ENCODE results near the gene CSAD. TPM values are rescaled to one million over a fixed set of nuclear protein-coding genes. Genes with fewer than 3 reads are reported as not detected.

CSAD gene, protein sequence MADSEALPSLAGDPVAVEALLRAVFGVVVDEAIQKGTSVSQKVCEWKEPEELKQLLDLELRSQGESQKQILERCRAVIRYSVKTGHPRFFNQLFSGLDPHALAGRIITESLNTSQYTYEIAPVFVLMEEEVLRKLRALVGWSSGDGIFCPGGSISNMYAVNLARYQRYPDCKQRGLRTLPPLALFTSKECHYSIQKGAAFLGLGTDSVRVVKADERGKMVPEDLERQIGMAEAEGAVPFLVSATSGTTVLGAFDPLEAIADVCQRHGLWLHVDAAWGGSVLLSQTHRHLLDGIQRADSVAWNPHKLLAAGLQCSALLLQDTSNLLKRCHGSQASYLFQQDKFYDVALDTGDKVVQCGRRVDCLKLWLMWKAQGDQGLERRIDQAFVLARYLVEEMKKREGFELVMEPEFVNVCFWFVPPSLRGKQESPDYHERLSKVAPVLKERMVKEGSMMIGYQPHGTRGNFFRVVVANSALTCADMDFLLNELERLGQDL
- total RNA-seq, result 10 to 100 TPM; 15.8 to 18.7 TPM
- polyA plus RNA-seq, result 0.70 TPM

DNA sequence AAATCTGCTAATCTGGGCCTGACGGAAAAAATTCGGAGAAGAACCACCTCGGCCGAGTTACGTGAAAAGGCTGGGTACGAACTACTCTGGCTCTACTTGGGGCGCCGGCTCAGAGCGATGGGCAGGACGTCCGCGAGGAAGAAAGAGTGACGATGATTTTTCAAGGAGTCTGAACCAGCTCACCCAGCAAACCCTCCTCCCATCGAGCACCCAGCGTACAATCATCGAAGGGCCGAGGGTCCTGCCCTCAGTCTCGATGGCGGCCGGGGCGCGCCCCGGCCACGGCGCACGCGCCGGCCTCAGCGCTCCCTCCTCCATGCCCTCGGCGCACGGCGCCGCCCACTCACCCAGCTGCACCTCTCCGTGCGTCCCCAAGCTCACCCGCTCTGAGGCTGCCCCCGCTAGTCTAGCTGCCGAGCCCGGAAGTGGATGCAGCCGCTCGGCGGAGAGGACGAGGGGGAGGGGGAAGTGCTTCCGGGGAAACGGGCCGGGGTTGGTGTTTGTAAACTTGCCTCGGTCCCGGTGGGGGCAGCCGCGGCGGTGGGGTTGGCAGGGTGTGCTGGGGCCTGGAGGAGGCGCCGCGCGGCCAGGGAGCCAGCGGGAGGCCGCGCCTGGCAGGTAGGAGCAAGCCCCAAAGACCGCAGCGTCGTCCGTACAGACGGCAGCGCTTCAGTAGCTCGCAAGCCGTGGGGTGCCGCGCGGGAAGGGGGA, at the start of gene CSAD, which contains the start of gene ZNF740:
CSAD (minus strand) TSS at position 706 of the 711 bp plus-strand sequence. CDS start 7,455 bp downstream, outside the sequence.
ZNF740 (plus strand) TSS at position 503 of the 711 bp plus-strand sequence. CDS start 1,262 bp downstream, outside the sequence.
- no peaks in the 10 kb centered on the region for H3K27me3 ChIP-seq (ENCODE audit: insufficient read depth, low read length, poor library complexity, severe bottlenecking)
- ChIA-PET POLR2A (interaction anchor here (0.6 to 4.1 kb wide), 18 partner anchors 9 to 320 kb away, joined by 3 to 20 read pairs (median 7); partner anchors contain the start of genes ESPL1, ITGB7, MYG1 and PFDN5), CTCF (interaction anchor here (0.7 to 3.7 kb wide), 25 partner anchors 8 to 165 kb away, joined by 3 to 30 read pairs (median 6); partner anchors contain the start of genes AAAS, ESPL1 and ITGB7)
- peak within 1 kb of the TSS; percentile 79 for H3K4me3 ChIP-seq (ENCODE audit: low read length)
- DNase-seq, result peak; percentile 96 to 99 (median 97)
- Mint-ChIP-seq H3K9me3 (no peaks in the 10 kb centered on the region), H3K4me3 (peak within 1 kb of the TSS; percentile 89 to 97 (median 93)), H3K36me3 (peaks cover 0 to 47% (median 9%) of the 10 kb centered on the region in 3 donors), H3K4me1 (peaks cover 51 to 56% (median 54%) of the 10 kb centered on the region in 3 donors), H3K27me3 (no peaks in the 10 kb centered on the region), H3K27ac (peak within 1 kb of the TSS; percentile 88 to 99 (median 96))
- peak within 1 kb of the TSS; percentile 86 for H3K27ac ChIP-seq (ENCODE audit: low read depth, low read length)
- no peaks in the 10 kb centered on the region for H3K9me3 ChIP-seq (ENCODE audit: low read length)
- H3K36me3 ChIP-seq (ENCODE audit: insufficient read depth, low read length), result peaks cover 17% of the 10 kb centered on the region
- peaks cover 45% of the 10 kb centered on the region for H3K4me1 ChIP-seq (ENCODE audit: insufficient read depth, low read length)

DNA sequence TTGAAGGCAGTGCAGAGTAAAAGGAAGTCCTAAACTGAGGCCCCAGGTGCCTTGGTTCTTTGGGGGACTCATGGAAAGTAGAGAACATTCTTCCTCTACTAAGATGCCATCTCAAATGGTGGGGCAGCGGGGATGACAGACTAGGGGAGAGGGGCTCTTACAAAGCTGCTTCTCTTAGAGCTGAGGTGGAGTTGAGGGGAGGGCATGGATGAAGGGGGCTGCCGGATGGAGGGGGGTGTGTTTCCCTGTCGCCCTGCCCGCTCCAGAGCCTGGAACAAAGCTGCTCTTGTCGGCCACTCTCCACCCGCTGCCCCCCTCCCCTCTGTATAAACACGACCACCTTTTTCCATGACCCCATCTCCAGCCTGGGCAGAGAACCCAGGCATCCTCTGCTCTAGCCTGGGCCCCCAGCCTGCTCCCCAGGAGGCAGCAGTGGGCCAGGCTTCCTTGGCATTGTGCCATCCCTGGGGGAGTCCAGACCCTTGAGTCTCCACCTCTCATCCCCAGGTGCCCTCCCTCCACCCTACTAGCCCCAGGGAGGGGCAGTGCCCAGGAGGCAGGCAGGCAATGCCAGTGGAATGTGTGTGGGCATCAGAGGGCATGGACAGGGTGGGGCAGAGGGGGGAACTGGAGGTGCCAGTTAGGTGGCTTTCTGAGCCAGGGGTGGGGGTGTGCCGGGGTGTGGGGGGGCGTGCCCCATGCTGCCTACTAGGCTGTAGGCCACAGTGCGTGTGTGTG, 49.6 kb upstream of the CSAD start:
- no peak for DNase-seq
- Mint-ChIP-seq H3K9me3 (no peaks in the 10 kb centered on the region), H3K36me3 (peaks cover 0 to 4% (median 4%) of the 10 kb centered on the region in 3 donors), H3K27ac (peak overlapping the region; percentile 43 to 95 (median 88)), H3K27me3 (peaks cover 0 to 1% of the 10 kb centered on the region in 2 donors), H3K4me1 (peaks cover 51 to 80% (median 52%) of the 10 kb centered on the region in 3 donors), H3K4me3 (peak overlapping the region; percentile 23 to 91 (median 65))
- H3K27ac ChIP-seq (ENCODE audit: low read depth, low read length), result no peak overlapping the region
- H3K9me3 ChIP-seq (ENCODE audit: low read length), result no peaks in the 10 kb centered on the region
- H3K36me3 ChIP-seq (ENCODE audit: insufficient read depth, low read length), result no peaks in the 10 kb centered on the region
- ChIA-PET POLR2A (no interaction called here), CTCF (interaction anchor here (1.6 to 4.5 kb wide), 3 partner anchors 10 to 57 kb away, joined by 3 to 23 read pairs (median 7); no protein-coding TSS in a partner anchor)
- H3K4me3 ChIP-seq (ENCODE audit: low read length), result no peak overlapping the region
- H3K4me1 ChIP-seq (ENCODE audit: insufficient read depth, low read length), result peaks cover 46% of the 10 kb centered on the region
- H3K27me3 ChIP-seq (ENCODE audit: insufficient read depth, low read length, poor library complexity, severe bottlenecking), result no peaks in the 10 kb centered on the region

DNA sequence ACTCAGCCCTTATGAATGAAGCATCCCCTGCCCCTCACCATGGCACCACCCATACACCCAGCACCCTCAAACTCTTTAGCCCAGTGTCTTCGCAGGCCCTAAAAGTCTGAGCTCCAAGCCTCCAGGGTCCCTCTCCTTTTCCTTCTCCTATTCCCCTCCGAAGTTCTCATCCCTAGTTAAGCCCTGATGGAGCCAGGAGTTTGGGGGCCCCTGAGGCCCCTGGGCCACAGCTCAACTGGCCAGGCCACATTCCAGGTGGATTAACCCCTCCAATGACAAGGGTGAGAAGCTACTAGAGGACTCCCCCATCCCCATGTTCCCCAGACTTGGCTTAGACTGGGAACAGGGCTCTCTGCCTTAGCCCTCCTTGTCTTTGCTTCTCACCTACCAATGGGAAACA, 48.7 kb upstream of the CSAD start:
- Mint-ChIP-seq H3K27me3 (peaks cover 0 to 1% of the 10 kb centered on the region in 2 donors), H3K4me3 (peak overlapping the region in 5 of 7 donors; percentile 23 to 69 (median 65)), H3K9me3 (no peaks in the 10 kb centered on the region), H3K27ac (peak overlapping the region; percentile 12 to 94 (median 82)), H3K4me1 (peaks cover 51 to 80% (median 56%) of the 10 kb centered on the region in 3 donors), H3K36me3 (peaks cover 0 to 4% (median 4%) of the 10 kb centered on the region in 3 donors)
- no peaks in the 10 kb centered on the region for H3K9me3 ChIP-seq (ENCODE audit: low read length)
- CTCF ChIA-PET, result interaction anchor here (2.3 to 4.5 kb wide), 2 partner anchors 9 to 17 kb away, joined by 7 to 23 read pairs; no protein-coding TSS in a partner anchor
- H3K36me3 ChIP-seq (ENCODE audit: insufficient read depth, low read length), result no peaks in the 10 kb centered on the region
- DNase-seq, result no peak
- H3K27ac ChIP-seq (ENCODE audit: low read depth, low read length), result no peak overlapping the region
- H3K27me3 ChIP-seq (ENCODE audit: insufficient read depth, low read length, poor library complexity, severe bottlenecking), result no peaks in the 10 kb centered on the region
- POLR2A ChIA-PET, result no interaction called here
- H3K4me1 ChIP-seq (ENCODE audit: insufficient read depth, low read length), result peaks cover 46% of the 10 kb centered on the region
- no peak overlapping the region for H3K4me3 ChIP-seq (ENCODE audit: low read length)

- Histone ChIP-seq H3K27me3 (ENCODE audit: insufficient read depth, low read length, poor library complexity, severe bottlenecking) (no peaks in the 10 kb centered on the region), H3K27ac (ENCODE audit: low read depth, low read length) (no peak overlapping the region), H3K9me3 (ENCODE audit: low read length) (no peaks in the 10 kb centered on the region), H3K36me3 (ENCODE audit: insufficient read depth, low read length) (no peaks in the 10 kb centered on the region), H3K4me3 (ENCODE audit: low read length) (no peak overlapping the region), H3K4me1 (ENCODE audit: insufficient read depth, low read length) (peaks cover 46% of the 10 kb centered on the region)
- Mint-ChIP-seq H3K4me3 (peak overlapping the region in 1 of 7 donors; percentile 45), H3K9me3 (no peaks in the 10 kb centered on the region), H3K4me1 (peaks cover 55 to 80% (median 59%) of the 10 kb centered on the region in 3 donors), H3K36me3 (peaks cover 0 to 4% (median 4%) of the 10 kb centered on the region in 3 donors), H3K27ac (peak overlapping the region in 7 of 8 donors; percentile 23 to 85 (median 65)), H3K27me3 (no peaks in the 10 kb centered on the region)
- no peak for DNase-seq
- ChIA-PET CTCF (interaction anchor here (1.3 to 4.5 kb wide), 3 partner anchors 8 to 26 kb away, joined by 3 to 23 read pairs (median 7); no protein-coding TSS in a partner anchor), POLR2A (no interaction called here)
These were observed 47.1 kb upstream of the CSAD start for GRCh38 chr12:53227836-53228235.

DNA sequence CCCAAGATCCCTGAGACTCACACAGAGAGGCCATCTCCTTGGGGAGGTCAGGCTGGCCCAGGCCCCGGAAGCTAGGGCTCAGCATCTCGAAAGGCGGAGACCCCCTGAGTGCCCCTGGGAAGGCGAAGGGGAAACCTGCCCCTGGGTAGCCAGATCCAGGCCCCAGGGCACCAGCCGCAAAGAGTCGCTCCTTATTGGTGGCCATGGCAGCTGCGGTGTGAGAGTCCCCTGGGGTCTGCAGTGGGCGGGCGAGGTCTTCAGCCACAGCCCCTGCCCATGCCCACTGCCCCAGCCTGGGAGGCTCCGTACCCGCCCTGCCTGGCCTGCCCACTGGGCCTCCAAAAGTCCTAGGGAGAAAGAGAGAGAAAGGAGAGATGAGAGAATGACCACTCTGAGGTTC, 46.6 kb upstream of the CSAD start:
- CTCF ChIA-PET, result interaction anchor here (0.9 to 4.5 kb wide), 3 partner anchors 15 to 27 kb away, joined by 3 to 23 read pairs (median 3); no protein-coding TSS in a partner anchor
- peak overlapping the region in 6 of 8 donors; percentile 3 to 97 (median 74) for H3K27ac Mint-ChIP-seq

GRCh38 chr12:53226815-53227214, 46.1 kb upstream of the CSAD start:
- Histone ChIP-seq H3K36me3 (ENCODE audit: insufficient read depth, low read length) (no peaks in the 10 kb centered on the region), H3K4me3 (ENCODE audit: low read length) (no peak overlapping the region), H3K4me1 (ENCODE audit: insufficient read depth, low read length) (peaks cover 50% of the 10 kb centered on the region), H3K9me3 (ENCODE audit: low read length) (no peaks in the 10 kb centered on the region), H3K27me3 (ENCODE audit: insufficient read depth, low read length, poor library complexity, severe bottlenecking) (no peaks in the 10 kb centered on the region), H3K27ac (ENCODE audit: low read depth, low read length) (no peak overlapping the region)
- DNase-seq, result no peak
- H3K36me3 Mint-ChIP-seq, result peaks cover 0 to 4% (median 4%) of the 10 kb centered on the region in 3 donors
- peak overlapping the region in 3 of 7 donors; percentile 13 to 60 (median 19) for H3K4me3 Mint-ChIP-seq
- POLR2A ChIA-PET, result no interaction called here
- peak overlapping the region in 7 of 8 donors; percentile 3 to 97 (median 73) for H3K27ac Mint-ChIP-seq
- H3K9me3 Mint-ChIP-seq, result no peaks in the 10 kb centered on the region
- CTCF ChIA-PET, result interaction anchor here (0.9 to 4.5 kb wide), 2 partner anchors 14 to 24 kb away, joined by 3 to 23 read pairs; no protein-coding TSS in a partner anchor
- H3K4me1 Mint-ChIP-seq, result peaks cover 60 to 84% (median 62%) of the 10 kb centered on the region in 3 donors
- H3K27me3 Mint-ChIP-seq, result no peaks in the 10 kb centered on the region

More for the DNA sequence above, 46.6 kb upstream of the CSAD start:
- Histone ChIP-seq H3K9me3 (ENCODE audit: low read length) (no peaks in the 10 kb centered on the region), H3K27ac (ENCODE audit: low read depth, low read length) (no peak overlapping the region), H3K27me3 (ENCODE audit: insufficient read depth, low read length, poor library complexity, severe bottlenecking) (no peaks in the 10 kb centered on the region), H3K4me1 (ENCODE audit: insufficient read depth, low read length) (peaks cover 46% of the 10 kb centered on the region), H3K36me3 (ENCODE audit: insufficient read depth, low read length) (no peaks in the 10 kb centered on the region), H3K4me3 (ENCODE audit: low read length) (no peak overlapping the region)
- no peak for DNase-seq
- Mint-ChIP-seq H3K4me3 (peak overlapping the region in 1 of 7 donors; percentile 19), H3K27me3 (no peaks in the 10 kb centered on the region), H3K9me3 (no peaks in the 10 kb centered on the region), H3K4me1 (peaks cover 55 to 80% (median 58%) of the 10 kb centered on the region in 3 donors), H3K36me3 (peaks cover 0 to 4% (median 4%) of the 10 kb centered on the region in 3 donors)
- POLR2A ChIA-PET, result no interaction called here

All from CD8-positive, alpha-beta memory T cell (primary cell).